Measurements from ENCODE around the gene LPAR6.

DNA sequence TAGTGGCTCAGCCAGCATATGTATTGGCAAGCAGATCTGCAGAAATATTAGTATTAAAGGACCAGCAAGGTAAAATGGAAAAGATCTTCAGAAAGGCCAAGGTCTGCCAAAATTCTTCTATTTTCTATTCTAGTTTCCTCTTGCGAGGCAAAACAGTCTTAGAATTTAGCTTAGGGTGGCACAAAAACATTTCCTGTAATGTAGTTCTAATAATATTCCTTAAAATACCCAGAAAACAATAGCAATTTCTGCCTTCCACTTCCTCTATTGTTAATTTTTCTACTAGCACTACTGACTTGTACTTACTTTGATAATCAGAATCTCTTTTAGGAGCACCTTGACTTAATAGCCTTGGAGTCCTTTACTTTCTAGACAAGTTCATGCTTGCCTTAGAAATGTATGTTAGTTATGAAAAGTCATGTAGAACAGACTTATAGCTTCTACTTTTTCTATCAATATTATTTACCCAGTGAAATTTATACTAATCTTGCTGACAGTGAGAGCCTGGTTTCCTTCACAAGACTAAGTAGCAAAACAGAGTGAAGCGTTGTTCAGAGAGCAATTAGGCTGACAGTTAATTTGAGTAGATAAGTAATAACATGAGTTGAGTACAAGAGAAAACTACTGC, 23.9 kb upstream of the LPAR6 start:
- TF ChIP-seq, protein P1, sequence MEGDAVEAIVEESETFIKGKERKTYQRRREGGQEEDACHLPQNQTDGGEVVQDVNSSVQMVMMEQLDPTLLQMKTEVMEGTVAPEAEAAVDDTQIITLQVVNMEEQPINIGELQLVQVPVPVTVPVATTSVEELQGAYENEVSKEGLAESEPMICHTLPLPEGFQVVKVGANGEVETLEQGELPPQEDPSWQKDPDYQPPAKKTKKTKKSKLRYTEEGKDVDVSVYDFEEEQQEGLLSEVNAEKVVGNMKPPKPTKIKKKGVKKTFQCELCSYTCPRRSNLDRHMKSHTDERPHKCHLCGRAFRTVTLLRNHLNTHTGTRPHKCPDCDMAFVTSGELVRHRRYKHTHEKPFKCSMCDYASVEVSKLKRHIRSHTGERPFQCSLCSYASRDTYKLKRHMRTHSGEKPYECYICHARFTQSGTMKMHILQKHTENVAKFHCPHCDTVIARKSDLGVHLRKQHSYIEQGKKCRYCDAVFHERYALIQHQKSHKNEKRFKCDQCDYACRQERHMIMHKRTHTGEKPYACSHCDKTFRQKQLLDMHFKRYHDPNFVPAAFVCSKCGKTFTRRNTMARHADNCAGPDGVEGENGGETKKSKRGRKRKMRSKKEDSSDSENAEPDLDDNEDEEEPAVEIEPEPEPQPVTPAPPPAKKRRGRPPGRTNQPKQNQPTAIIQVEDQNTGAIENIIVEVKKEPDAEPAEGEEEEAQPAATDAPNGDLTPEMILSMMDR (IDR thresholded peaks at IDR 0.05): no peak
- no peak for TF ChIP-seq POLR2AphosphoS5 (IDR thresholded peaks at IDR 0.05)

Data from suprapubic skin (tissue), 3 donors.